MM.1S (cell line): ENCODE measurements around the gene RUBCN.

Source experiments
- DNase-seq: peaks from one replicate; pipeline ENCODE4 v3.0.0-alpha.2; 2015
- H2AFZ ChIP-seq: fragments of 300-600 bp; sonication (generic); 2 replicates; pipeline ENCODE4 v1.6.0; 2016; ENCODE audit warnings: antibody characterized with exemption, low read length
- H3F3A ChIP-seq: fragments of 300-600 bp; sonication (generic); 2 replicates; pipeline ENCODE4 v1.6.1; 2016; ENCODE audit warnings: mild to moderate bottlenecking, antibody characterized with exemption, low read length, moderate library complexity, mixed read lengths; ENCODE audit not compliant: insufficient read depth
- H3K27ac ChIP-seq: fragments of 300-600 bp; sonication (generic); 2 replicates; pipeline ENCODE4 v1.5.1; 2016; ENCODE audit warnings: mild to moderate bottlenecking, low read length
- H3K27me3 ChIP-seq: fragments of 300-600 bp; sonication (generic); replicated peaks from 2 replicates; pipeline ENCODE4 v1.6.0; 2016; ENCODE audit warnings: low read length; ENCODE audit not compliant: insufficient read depth
- H3K36me3 ChIP-seq: fragments of 300-600 bp; sonication (generic); replicated peaks from 2 replicates; pipeline ENCODE4 v1.6.1; 2016; ENCODE audit warnings: mild to moderate bottlenecking, low read length, mixed read lengths; ENCODE audit not compliant: insufficient read depth
- H3K4me1 ChIP-seq: fragments of 300-600 bp; sonication (generic); 2 replicates; pipeline ENCODE4 v1.6.1; 2016; ENCODE audit warnings: low read length, mixed read lengths
- H3K4me2 ChIP-seq: fragments of 300-600 bp; sonication (generic); 2 replicates; pipeline ENCODE4 v1.6.0; 2016; ENCODE audit warnings: low read depth, low read length
- H3K4me3 ChIP-seq: fragments of 300-600 bp; sonication (generic); 2 replicates; pipeline ENCODE4 v1.5.1; 2016; ENCODE audit warnings: low read length, mixed read lengths
- H3K79me2 ChIP-seq: fragments of 300-600 bp; sonication (generic); 2 replicates; pipeline ENCODE4 v1.6.1; 2016; ENCODE audit warnings: mixed run types, low read length, mixed read lengths
- H3K9ac ChIP-seq: fragments of 300-600 bp; sonication (generic); 2 replicates; pipeline ENCODE4 v1.6.1; 2016; ENCODE audit warnings: low read length, mixed read lengths
- H3K9me2 ChIP-seq: fragments of 300-600 bp; sonication (generic); replicated peaks from 2 replicates; pipeline ENCODE4 v1.6.1; 2016; ENCODE audit warnings: mild to moderate bottlenecking, low read length, mixed read lengths; ENCODE audit not compliant: insufficient read depth
- H3K9me3 ChIP-seq: fragments of 300-600 bp; sonication (generic); replicated peaks from 2 replicates; pipeline ENCODE4 v1.6.1; 2016; ENCODE audit warnings: mild to moderate bottlenecking, low read length, mixed read lengths; ENCODE audit not compliant: insufficient read depth
- H4K20me1 ChIP-seq: fragments of 300-600 bp; sonication (generic); 2 replicates; pipeline ENCODE4 v1.6.1; 2016; ENCODE audit warnings: mild to moderate bottlenecking, low read length, moderate library complexity, mixed read lengths; ENCODE audit not compliant: insufficient read depth
- CTCF ChIP-seq: fragments of 300-600 bp; sonication (generic); IDR thresholded peaks from 2 replicates; pipeline ENCODE4 v1.5.1; 2016; ENCODE audit warnings: antibody characterized with exemption, low read length, mixed read lengths
- EZH2 ChIP-seq: fragments of 300-600 bp; sonication (generic); optimal IDR thresholded peaks from 2 replicates; pipeline ENCODE3; 2017; ENCODE audit warnings: low read depth, mild to moderate bottlenecking, antibody characterized with exemption, low read length, mixed read lengths
- EZH2phosphoT487 ChIP-seq: fragments of 300-600 bp; sonication (generic); IDR thresholded peaks from 2 replicates; pipeline ENCODE4 v1.6.1; 2018; ENCODE audit warnings: antibody characterized with exemption, low read length

Gene RUBCN

GRCh38 chr3:197701841-197702240, 34.9 kb downstream of the RUBCN start:
- Histone ChIP-seq H3K9ac (no peak overlapping the region), H3K36me3 (peaks cover 13% of the 10 kb centered on the region), H3K79me2 (peaks cover 22% of the 10 kb centered on the region), H3K9me2 (no peaks in the 10 kb centered on the region), H3F3A (no peaks in the 10 kb centered on the region), H3K9me3 (no peaks in the 10 kb centered on the region), H3K4me3 (no peak overlapping the region), H3K27ac (no peak overlapping the region), H3K4me1 (no peaks in the 10 kb centered on the region), H3K4me2 (no peak overlapping the region), H2AFZ (no peak overlapping the region), H4K20me1 (no peaks in the 10 kb centered on the region), H3K27me3 (no peaks in the 10 kb centered on the region)
- no peak for TF ChIP-seq EZH2phosphoT487
- TF ChIP-seq CTCF, result no peak
- DNase-seq, result no peak

GRCh38 chr3:197700095-197700494, 36.6 kb downstream of the RUBCN start:
- Histone ChIP-seq H3K4me3 (no peak overlapping the region), H3K79me2 (peaks cover 7% of the 10 kb centered on the region), H3K9ac (no peak overlapping the region), H3K9me2 (no peaks in the 10 kb centered on the region), H3K27me3 (no peaks in the 10 kb centered on the region), H2AFZ (no peak overlapping the region), H3K9me3 (no peaks in the 10 kb centered on the region), H3K27ac (no peak overlapping the region), H3K36me3 (peaks cover 13% of the 10 kb centered on the region), H4K20me1 (no peaks in the 10 kb centered on the region), H3K4me2 (no peak overlapping the region), H3F3A (no peaks in the 10 kb centered on the region), H3K4me1 (no peaks in the 10 kb centered on the region)
- no peak for DNase-seq
- TF ChIP-seq EZH2phosphoT487 (no peak), EZH2 (no peak), CTCF (no peak)

- H3K4me2 ChIP-seq, result no peak overlapping the region
- H3K9ac ChIP-seq, result no peak overlapping the region
- no peaks in the 10 kb centered on the region for H3K4me1 ChIP-seq
- no peaks in the 10 kb centered on the region for H3F3A ChIP-seq
- no peak overlapping the region for H3K27ac ChIP-seq
- no peaks in the 10 kb centered on the region for H3K9me2 ChIP-seq
- H3K27me3 ChIP-seq, result no peaks in the 10 kb centered on the region
- peaks cover 13% of the 10 kb centered on the region for H3K36me3 ChIP-seq
- TF ChIP-seq EZH2, result no peak
- no peak for TF ChIP-seq EZH2phosphoT487
- no peaks in the 10 kb centered on the region for H3K79me2 ChIP-seq
- DNase-seq, result no peak
- H2AFZ ChIP-seq, result no peak overlapping the region
- H3K4me3 ChIP-seq, result no peak overlapping the region
- no peaks in the 10 kb centered on the region for H4K20me1 ChIP-seq
- H3K9me3 ChIP-seq, result no peaks in the 10 kb centered on the region
Observed at GRCh38 chr3:197697355-197697754, 39.3 kb downstream of the RUBCN start.

- no peaks in the 10 kb centered on the region for H4K20me1 ChIP-seq
- no peak overlapping the region for H3K4me3 ChIP-seq
- H3K27me3 ChIP-seq, result no peaks in the 10 kb centered on the region
- no peak overlapping the region for H3K4me2 ChIP-seq
- H2AFZ ChIP-seq, result no peak overlapping the region
- no peak overlapping the region for H3K27ac ChIP-seq
- TF ChIP-seq EZH2phosphoT487 (no peak), CTCF (no peak), EZH2 (no peak)
- H3K4me1 ChIP-seq, result no peaks in the 10 kb centered on the region
- H3K9me2 ChIP-seq, result no peaks in the 10 kb centered on the region
- DNase-seq, result no peak
- no peaks in the 10 kb centered on the region for H3K79me2 ChIP-seq
- peaks cover 12% of the 10 kb centered on the region for H3K36me3 ChIP-seq
- H3K9me3 ChIP-seq, result no peaks in the 10 kb centered on the region
- H3K9ac ChIP-seq, result no peak overlapping the region
- no peaks in the 10 kb centered on the region for H3F3A ChIP-seq
Observed at GRCh38 chr3:197694251-197694650, 42.5 kb downstream of the RUBCN start.
